A549 (cell line): ENCODE results near the gene SLC47A2. TPM values are rescaled to one million over a fixed set of nuclear protein-coding genes. Genes with fewer than 3 reads are reported as not detected.

Experiments used
- ATAC-seq, 2 experiments: fragments of 200-7000 bp in 1 of 2; fragments of >200 bp in 1 of 2; cut with Nextera tagmentation in 1 of 2; cut with Tn5 transposase in 1 of 2; 3 replicates each; pipeline versions ENCODE4 v1.8.0 to v1.9.1; 2018 to 2020; ENCODE audit warnings: mild to moderate bottlenecking in 1 of 2, moderate library complexity in 1 of 2
- CTCF ChIA-PET: fragments of 300-600 bp; sonication (Branson Sonifier 250); formaldehyde crosslinking; extraction: SDS; loops from one replicate; lab custom pipeline; 2021; ENCODE audit warnings: antibody characterized with exemption, inconsistent platforms; lab: Yijun Ruan, JAX
- POLR2A ChIA-PET: fragments of 350-600 bp; formaldehyde crosslinking; extraction: SDS; loops from one replicate; lab custom pipeline; 2021; ENCODE audit warnings: antibody characterized with exemption, inconsistent platforms; lab: Yijun Ruan, JAX
- DNase-seq, 2 experiments: peaks; one replicate each; pipeline versions ENCODE4 v3.0.0 to v3.0.0-alpha.2; 2011 to 2016; ENCODE audit warnings: low read depth in 1 of 2, low spot score in 1 of 2
- FAIRE-seq: peaks from 2 replicates; lab custom pipeline; 2011; peaks lifted over from hg19 to GRCh38; lab: Jason Lieb, UNC
- H3K27ac ChIP-seq, 2 experiments: fragments of >200 bp; sonication (Bioruptor Twin); formaldehyde crosslinking; 3 replicates each; pipeline ENCODE4 v1.5.1; 2016 to 2017
- H3K4me1 ChIP-seq: fragments of >200 bp; sonication (Bioruptor Twin); formaldehyde crosslinking; 3 replicates; pipeline ENCODE4 v1.6.1; 2016
- H3K4me2 ChIP-seq: fragments of >200 bp; sonication (Bioruptor Twin); formaldehyde crosslinking; 3 replicates; pipeline ENCODE4 v1.6.1; 2016
- H3K4me3 ChIP-seq: fragments of >200 bp; sonication (Bioruptor Twin); formaldehyde crosslinking; 3 replicates; pipeline ENCODE4 v1.5.1; 2016
- H3K9me3 ChIP-seq: fragments of >200 bp; sonication (Bioruptor Twin); formaldehyde crosslinking; 3 replicates; pipeline ENCODE4 v1.6.1; 2016
- BCL3 ChIP-seq: fragments of >200 bp; sonication (Bioruptor Twin); formaldehyde crosslinking; IDR thresholded peaks from 3 replicates; pipeline ENCODE4 v1.6.1; 2016
- CBX2 ChIP-seq: fragments of 200-600 bp; sonication (generic); IDR thresholded peaks from 2 replicates; pipeline ENCODE4 v1.6.1; 2016; ENCODE audit warnings: low read depth, mild to moderate bottlenecking, borderline replicate concordance
- CTCF ChIP-seq: fragments of >200 bp; sonication (Bioruptor Twin); formaldehyde crosslinking; IDR thresholded peaks from 3 replicates; pipeline ENCODE4 v1.5.1; 2016
- E2F6 ChIP-seq: IDR thresholded peaks from 2 replicates; pipeline ENCODE4 v1.6.1; 2012; ENCODE audit warnings: low read depth, borderline replicate concordance
- HOXA7 ChIP-seq: fragments of 250-450 bp; sonication (Bioruptor Pico); IDR thresholded peaks from 2 replicates; pipeline ENCODE4 v1.5.0; 2020; ENCODE audit warnings: mild to moderate bottlenecking, moderate library complexity
- HOXB5 ChIP-seq: fragments of 250-450 bp; sonication (Bioruptor Pico); IDR thresholded peaks from 2 replicates; pipeline ENCODE4 v1.5.0; 2020; ENCODE audit warnings: mild to moderate bottlenecking, moderate library complexity
- POLR2AphosphoS2 ChIP-seq: conservative IDR thresholded peaks from 2 replicates; pipeline ENCODE4 v1.6.1; 2012; ENCODE audit warnings: low read length, improper control_type of control experiment, inconsistent platforms
- REST ChIP-seq: fragments of 200-600 bp; sonication (generic); IDR thresholded peaks from 2 replicates; pipeline ENCODE4 v1.6.1; 2016; ENCODE audit warnings: antibody characterized with exemption, mild to moderate bottlenecking, moderate library complexity
- SMC3 ChIP-seq: fragments of >200 bp; sonication (Bioruptor Twin); formaldehyde crosslinking; IDR thresholded peaks from 3 replicates; pipeline ENCODE4 v1.6.1; 2018; ENCODE audit warnings: inconsistent platforms
- TFCP2L1 ChIP-seq: fragments of 250-450 bp; sonication (Bioruptor Pico); IDR thresholded peaks from 2 replicates; pipeline ENCODE4 v1.5.0; 2021; ENCODE audit warnings: mild to moderate bottlenecking
- WGBS: methylation state at CpG from one replicate; pipeline ENCODE4 v1.1.6; 2017; ENCODE audit errors: missing lambda C conversion rate; 5-methylcytosine and 5-hydroxymethylcytosine counted together
- polyA plus RNA-seq, 4 experiments: library from polyadenylated mRNA; depleted of rRNA in 3 of 4; stranded (reverse); fragments of >200 nt; fragmentation: RNase III in 1 of 4; extraction: RNeasy Plus Mini Kit Qiagen cat#74134 plus additional on column Dnase treatment in 1 of 4; gene quantifications; 2 replicates in 3 of 4; 3 replicates in 1 of 4; pipeline ENCODE4 v1.2.3, GENCODE V29; 2011 to 2017

The SLC47A2 gene
- polyA plus RNA-seq, 2 of the 4 experiments (the other 2 are of a cell fraction), result 0.13 to 0.27 TPM

GRCh38 chr17:19705771-19706770, 10.3 kb downstream of the SLC47A2 start (continued):
- TF ChIP-seq E2F6, result no peak
- no peak for TF ChIP-seq REST
- TF ChIP-seq CBX2, result no peak
- no peak for TF ChIP-seq HOXB5 (CRISPR knock-in tag)

- peaks cover 7% of the 10 kb centered on the region; the same call in 1 of the 3 replicates for H3K4me1 ChIP-seq
- H3K9me3 ChIP-seq, result no peaks in the 10 kb centered on the region
- H3K4me3 ChIP-seq, result no peak overlapping the region
- ChIA-PET POLR2A (interaction anchor here (0.7 to 1.5 kb wide), 2 partner anchors 57 to 59 kb away, joined by 4 read pairs; partner anchors contain the start of gene ALDH3A2), CTCF (interaction anchor here (1.5 to 1.6 kb wide), 2 partner anchors 14 to 61 kb away, joined by 3 to 6 read pairs; no protein-coding TSS in a partner anchor)
- TF ChIP-seq CTCF (no peak), SMC3 (no peak), HOXA7 (CRISPR knock-in tag) (no peak), TFCP2L1 (CRISPR knock-in tag) (no peak), POLR2AphosphoS2 (no peak)
- DNase-seq, result no peak
- WGBS, result 90% methylated on average over 13 of the region's 13 CpGs
- no peak overlapping the region for H3K4me2 ChIP-seq
- no peak for FAIRE-seq
- no peak overlapping the region for H3K27ac ChIP-seq
- no peak for ATAC-seq
Measured at GRCh38 chr17:19705201-19705600, 11.2 kb downstream of the SLC47A2 start.

GRCh38 chr17:19703828-19704613, 12.4 kb downstream of the SLC47A2 start:
- H3K9me3 ChIP-seq, result no peaks in the 10 kb centered on the region
- ATAC-seq, result peak in 1 of 2 experiments; percentile 33; a peak in 2 of 6 replicates
- H3K4me3 ChIP-seq, result no peak overlapping the region
- no peak for TF ChIP-seq BCL3
- TF ChIP-seq, all 56 proteins: peak for 0
- DNase-seq (no peak), FAIRE-seq (no peak)
- CTCF ChIA-PET, result interaction anchor here (0.8 to 1.6 kb wide), 6 partner anchors 9 to 191 kb away, joined by 3 to 6 read pairs (median 3); no protein-coding TSS in a partner anchor
- POLR2A ChIA-PET, result interaction anchor here (1.5 kb wide), 1 partner anchor 55 kb away, joined by 4 read pairs; the partner anchor contains the start of gene ALDH3A2
- H3K4me1 ChIP-seq, result peaks cover 7% of the 10 kb centered on the region; the same call in 1 of the 3 replicates
- peak overlapping the region in 1 of 2 experiments; percentile 59; a peak in 3 of 6 replicates for H3K27ac ChIP-seq
- H3K4me2 ChIP-seq, result no peak overlapping the region
- WGBS, result 75% methylated on average over 14 of the region's 17 CpGs
